ENCODE measurements around the gene LRRC3.

DNA sequence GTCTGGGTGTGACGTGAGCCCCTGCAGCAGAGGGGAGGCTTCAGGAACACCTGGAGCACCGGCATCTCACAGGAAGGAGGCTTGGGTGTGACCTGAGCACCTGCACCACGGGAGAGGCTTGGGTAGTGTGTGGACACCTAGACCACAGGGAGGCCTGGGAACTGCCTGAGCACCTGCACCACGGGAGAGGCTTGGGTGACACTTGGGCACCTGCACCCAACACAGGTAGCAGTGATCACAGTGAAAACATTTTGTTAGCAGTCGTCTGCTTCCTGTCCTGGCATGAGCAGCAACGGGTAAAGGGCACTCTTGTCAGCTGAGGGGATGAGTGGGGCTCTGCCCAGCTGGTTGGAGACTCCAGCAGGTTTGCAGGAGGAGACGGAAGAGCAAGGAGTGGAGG, 22.4 kb downstream of the LRRC3 start:
- TF ChIP-seq, protein P1, sequence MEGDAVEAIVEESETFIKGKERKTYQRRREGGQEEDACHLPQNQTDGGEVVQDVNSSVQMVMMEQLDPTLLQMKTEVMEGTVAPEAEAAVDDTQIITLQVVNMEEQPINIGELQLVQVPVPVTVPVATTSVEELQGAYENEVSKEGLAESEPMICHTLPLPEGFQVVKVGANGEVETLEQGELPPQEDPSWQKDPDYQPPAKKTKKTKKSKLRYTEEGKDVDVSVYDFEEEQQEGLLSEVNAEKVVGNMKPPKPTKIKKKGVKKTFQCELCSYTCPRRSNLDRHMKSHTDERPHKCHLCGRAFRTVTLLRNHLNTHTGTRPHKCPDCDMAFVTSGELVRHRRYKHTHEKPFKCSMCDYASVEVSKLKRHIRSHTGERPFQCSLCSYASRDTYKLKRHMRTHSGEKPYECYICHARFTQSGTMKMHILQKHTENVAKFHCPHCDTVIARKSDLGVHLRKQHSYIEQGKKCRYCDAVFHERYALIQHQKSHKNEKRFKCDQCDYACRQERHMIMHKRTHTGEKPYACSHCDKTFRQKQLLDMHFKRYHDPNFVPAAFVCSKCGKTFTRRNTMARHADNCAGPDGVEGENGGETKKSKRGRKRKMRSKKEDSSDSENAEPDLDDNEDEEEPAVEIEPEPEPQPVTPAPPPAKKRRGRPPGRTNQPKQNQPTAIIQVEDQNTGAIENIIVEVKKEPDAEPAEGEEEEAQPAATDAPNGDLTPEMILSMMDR (IDR thresholded peaks at IDR 0.05; ENCODE audit: low read length): no peak
- TF ChIP-seq EZH2 (IDR thresholded peaks at IDR 0.05; ENCODE audit: borderline replicate concordance, low read length): no peak
